K562 (cell line): ENCODE data around the gene FCER2. TPM values are rescaled to one million over a fixed set of nuclear protein-coding genes. Genes with fewer than 3 reads are reported as not detected.

Experiments
- CREBBP ChIP-seq: IDR thresholded peaks from one replicate; pipeline ENCODE4 v1.6.1; 2012; ENCODE audit warnings: low read depth, mild to moderate bottlenecking, control low read depth, inconsistent platforms, low read length
- CREM ChIP-seq: IDR thresholded peaks from 2 replicates; pipeline ENCODE4 v1.6.1; 2014; ENCODE audit warnings: antibody characterized with exemption, low read depth
- DLX4 ChIP-seq: fragments of 250-450 bp; sonication (Bioruptor Pico); IDR thresholded peaks from 2 replicates; pipeline ENCODE4 v1.6.1; 2021; ENCODE audit warnings: mild to moderate bottlenecking
- E2F3 ChIP-seq: fragments of 250-450 bp; sonication (Bioruptor Pico); IDR thresholded peaks from 2 replicates; pipeline ENCODE4 v1.4.0; 2020; ENCODE audit warnings: mild to moderate bottlenecking
- ELF4 ChIP-seq: fragments of 450-650 bp; formaldehyde crosslinking; IDR thresholded peaks from 2 replicates; pipeline ENCODE4 v1.4.0; 2022; ENCODE audit warnings: missing genetic modification characterization
- ERF ChIP-seq: fragments of 450-650 bp; formaldehyde crosslinking; IDR thresholded peaks from 2 replicates; pipeline ENCODE4 v1.4.0; 2020; ENCODE audit warnings: mild to moderate bottlenecking, mixed read lengths
- HDAC2 ChIP-seq: fragments of 450-650 bp; IDR thresholded peaks from 2 replicates; pipeline ENCODE4 v1.6.1; 2016; ENCODE audit warnings: mild to moderate bottlenecking
- HMG20B ChIP-seq: fragments of 250-450 bp; sonication (Bioruptor Pico); IDR thresholded peaks from 2 replicates; pipeline ENCODE4 v1.5.0; 2021; ENCODE audit warnings: mild to moderate bottlenecking
- KLF16 ChIP-seq: IDR thresholded peaks from 2 replicates; pipeline ENCODE4 v1.6.1; 2016; ENCODE audit warnings: antibody characterized with exemption
- MYC ChIP-seq, 2 experiments: fragments of 250-450 bp in 1 of 2; sonication (Bioruptor Pico) in 1 of 2; IDR thresholded peaks; 2 replicates each; pipeline versions ENCODE4 v1.5.1 to v1.6.1; 2012 to 2021; ENCODE audit warnings: low read depth in 2 of 2, borderline replicate concordance in 1 of 2, improper control_type of control experiment in 1 of 2, low read length in 1 of 2, mild to moderate bottlenecking in 1 of 2, moderate library complexity in 1 of 2
- NFIC ChIP-seq: fragments of 450-650 bp; IDR thresholded peaks from 2 replicates; pipeline ENCODE4 v1.6.1; 2017; ENCODE audit warnings: mild to moderate bottlenecking, inconsistent platforms
- NONO ChIP-seq, 2 experiments: fragments of 200-400 bp in 1 of 2; fragments of 450-650 bp in 1 of 2; formaldehyde crosslinking in 1 of 2; IDR thresholded peaks; 2 replicates each; pipeline ENCODE4 v1.6.1; 2017; ENCODE audit warnings: low read depth in 2 of 2, mild to moderate bottlenecking in 2 of 2, moderate library complexity in 2 of 2, low read length in 1 of 2
- NR0B1 ChIP-seq: fragments of 450-650 bp; IDR thresholded peaks from one replicate; pipeline ENCODE4 v1.6.1; 2018; ENCODE audit warnings: mild to moderate bottlenecking, moderate library complexity; ENCODE audit not compliant: partially characterized antibody
- NR1H2 ChIP-seq: sonication (generic); formaldehyde crosslinking; IDR thresholded peaks from 2 replicates; pipeline ENCODE4 v1.4.0; 2020; ENCODE audit warnings: mild to moderate bottlenecking, missing genetic modification reagents
- SIN3A ChIP-seq, 2 experiments: fragments of 150-350 bp in 1 of 2; IDR thresholded peaks; 2 replicates each; pipeline ENCODE4 v1.6.1; 2011 to 2016; ENCODE audit warnings: borderline replicate concordance in 2 of 2, low read depth in 2 of 2, low read length in 2 of 2, mild to moderate bottlenecking in 2 of 2, moderate library complexity in 2 of 2; ENCODE audit not compliant: control insufficient read depth in 1 of 2
- SNIP1 ChIP-seq: fragments of 450-650 bp; IDR thresholded peaks from 2 replicates; pipeline ENCODE4 v1.7.1; 2017; ENCODE audit warnings: low read depth, mild to moderate bottlenecking
- SP2 ChIP-seq: IDR thresholded peaks from 2 replicates; pipeline ENCODE4 v1.6.1; 2011; ENCODE audit warnings: mild to moderate bottlenecking, low read depth, low read length, moderate library complexity; ENCODE audit not compliant: poor library complexity, severe bottlenecking; ENCODE audit errors: extremely low read depth
- SUPT5H ChIP-seq: fragments of 450-650 bp; IDR thresholded peaks from 2 replicates; pipeline ENCODE4 v1.6.1; 2016
- ZNF134 ChIP-seq: fragments of 250-450 bp; sonication (Bioruptor Pico); conservative IDR thresholded peaks from 2 replicates; pipeline ENCODE4 v1.4.0; 2020
- ZNF175 ChIP-seq: fragments of 200-800 bp; sonication (Bioruptor generic); IDR thresholded peaks from 2 replicates; pipeline ENCODE4 v1.6.1; 2016; ENCODE audit warnings: low read depth, mild to moderate bottlenecking, missing genetic modification characterization, missing compliant biosample characterization
- ZNF280B ChIP-seq: fragments of 250-450 bp; sonication (Bioruptor Pico); IDR thresholded peaks from 2 replicates; pipeline ENCODE4 v1.5.1; 2021; ENCODE audit warnings: mild to moderate bottlenecking
- ZNF398 ChIP-seq: fragments of 250-450 bp; sonication (Bioruptor Pico); IDR thresholded peaks from 2 replicates; pipeline ENCODE4 v1.8.0; 2021; ENCODE audit warnings: moderate library complexity, mild to moderate bottlenecking, inconsistent platforms
- polyA plus RNA-seq, 8 experiments: library from polyadenylated mRNA; depleted of rRNA in 4 of 8; stranded (reverse) in 5 of 8; unstranded in 3 of 8; fragments of >200 nt; fragmentation: Nextera tagmentation in 2 of 8; fragmentation: Illumina TruSeq in 1 of 8; extraction: Ambion mirVana in 2 of 8; extraction: Trizol in 1 of 8; gene quantifications; 2 replicates each; pipeline versions ENCODE4 v1.2.1 to v1.2.3, GENCODE V29; 2011 to 2014; ENCODE audit warnings: inconsistent platforms in 1 of 8, missing spikeins in 1 of 8
- total RNA-seq, 7 experiments: library from RNA; depleted of rRNA in 6 of 7; stranded (reverse); fragments of >200 nt in 6 of 7; fragmentation: Illumina TruSeq in 2 of 7; extraction: Trizol in 2 of 7; gene quantifications; 2 replicates each; pipeline versions ENCODE4 v1.2.1 to v1.2.3, GENCODE V29; 2011 to 2021; ENCODE audit warnings: low replicate concordance in 1 of 7

The FCER2 gene
- total and polyA plus RNA-seq, 9 of the 15 experiments (the other 6 are each of a cell fraction or from before 2014, with no cell fraction given), result 0.11 TPM; not detected in 8

DNA sequence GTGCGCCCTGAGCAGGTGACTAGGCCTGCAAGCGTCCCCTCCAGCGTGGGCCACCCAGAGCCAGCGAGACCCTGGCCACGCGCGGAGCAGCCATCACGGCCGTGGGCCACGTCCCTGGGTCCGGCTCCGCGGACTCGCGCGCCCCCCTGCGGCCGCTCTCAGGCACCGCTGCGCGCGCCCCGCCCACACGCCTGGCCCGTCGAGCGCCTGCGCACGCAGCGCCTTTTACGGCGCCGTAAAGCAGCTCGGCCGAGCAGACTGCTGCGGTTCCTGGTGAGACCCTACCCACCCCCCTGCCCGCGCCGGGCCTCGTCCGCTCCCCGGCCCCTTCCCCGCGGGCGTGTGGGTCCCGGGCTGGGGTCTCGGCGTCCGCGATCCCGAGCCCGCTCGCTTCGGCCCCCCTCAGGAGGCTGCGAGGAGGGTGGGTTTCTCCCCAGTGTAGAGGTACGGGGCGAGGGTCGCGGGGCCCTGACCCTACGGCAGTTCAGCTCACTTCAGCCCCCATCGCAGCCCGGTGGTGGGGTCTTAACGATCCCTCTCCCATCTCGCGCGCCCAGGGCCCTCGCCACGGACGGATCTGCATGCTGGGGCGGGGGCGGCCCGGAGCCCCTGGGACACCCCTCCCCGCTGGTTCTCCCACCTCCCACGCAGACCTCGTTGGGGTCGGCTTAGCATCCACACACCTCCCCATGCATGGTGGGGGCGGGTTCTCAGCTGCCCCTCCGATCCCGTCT, 21.2 kb downstream of the FCER2 start, which contains the start of gene TRAPPC5 (continued):
- no peak for TF ChIP-seq HDAC2
- TF ChIP-seq NR1H2 (CRISPR knock-in tag), result no peak
- no peak for TF ChIP-seq ZNF398 (CRISPR knock-in tag)
- peak; percentile 72; the same call in 1 of the 2 replicates for TF ChIP-seq MYC (IDR thresholded peaks at IDR 0.05; ENCODE audit: low read depth, low read length)
- no peak for TF ChIP-seq MYC (CRISPR knock-in tag; IDR thresholded peaks at IDR 0.05; ENCODE audit: borderline replicate concordance, low read depth)
- TF ChIP-seq NR0B1, result no peak
- no peak for TF ChIP-seq ZNF175 (CRISPR knock-in tag)
- no peak for TF ChIP-seq ZNF134 (CRISPR knock-in tag)
- no peak for TF ChIP-seq HMG20B (CRISPR knock-in tag)
- peak; percentile 62 for TF ChIP-seq SUPT5H
- TF ChIP-seq ELF4, result no peak
- no peak for TF ChIP-seq KLF16
- no peak for TF ChIP-seq DLX4
- no peak for TF ChIP-seq ERF
- TF ChIP-seq E2F3 (CRISPR knock-in tag), result 0 out of 2 replicates have a peak, but pooled peaks have one; percentile 52
- peak in 1 of 2 experiments; percentile 24; a peak in 1 of 4 replicates for TF ChIP-seq SIN3A (IDR thresholded peaks at IDR 0.05; ENCODE audit: borderline replicate concordance in 2 of 2, control insufficient read depth in 1 of 2, low read depth in 2 of 2, low read length in 2 of 2)
- no peak for TF ChIP-seq ZNF280B (CRISPR knock-in tag)
- no peak for TF ChIP-seq CREBBP
- TF ChIP-seq NONO (IDR thresholded peaks at IDR 0.05; ENCODE audit: low read depth in 2 of 2, low read length in 1 of 2), result peak in 1 of 2 experiments; percentile 71; a peak in 2 of 4 replicates
- TF ChIP-seq CREM, result peak; percentile 56; the same call in 1 of the 2 replicates
- no peak for TF ChIP-seq SNIP1
- TF ChIP-seq SP2, result no peak
- TF ChIP-seq NFIC, result 0 out of 2 replicates have a peak, but pooled peaks have one; percentile 18
